Mammary epithelial cell (primary cell): ENCODE results near the gene AMACR.

Experiments
- EZH2 ChIP-seq: IDR thresholded peaks from 2 replicates; pipeline ENCODE4 v1.6.1; 2012; ENCODE audit warnings: low read length, inconsistent platforms, borderline replicate concordance
- TF ChIP-seq, protein P1 (sequence below), 2 donors: IDR thresholded peaks in 1 of 2; conservative IDR thresholded peaks in 1 of 2; 2 replicates each; pipeline ENCODE4 v1.5.1; 2011 to 2012; ENCODE audit warnings: inconsistent platforms in 2 of 2, low read length in 2 of 2, mild to moderate bottlenecking in 2 of 2, control low read depth in 1 of 2, low read depth in 1 of 2; ENCODE audit not compliant: insufficient read depth in 1 of 2; ENCODE audit errors: extremely low read depth in 1 of 2

DNA sequence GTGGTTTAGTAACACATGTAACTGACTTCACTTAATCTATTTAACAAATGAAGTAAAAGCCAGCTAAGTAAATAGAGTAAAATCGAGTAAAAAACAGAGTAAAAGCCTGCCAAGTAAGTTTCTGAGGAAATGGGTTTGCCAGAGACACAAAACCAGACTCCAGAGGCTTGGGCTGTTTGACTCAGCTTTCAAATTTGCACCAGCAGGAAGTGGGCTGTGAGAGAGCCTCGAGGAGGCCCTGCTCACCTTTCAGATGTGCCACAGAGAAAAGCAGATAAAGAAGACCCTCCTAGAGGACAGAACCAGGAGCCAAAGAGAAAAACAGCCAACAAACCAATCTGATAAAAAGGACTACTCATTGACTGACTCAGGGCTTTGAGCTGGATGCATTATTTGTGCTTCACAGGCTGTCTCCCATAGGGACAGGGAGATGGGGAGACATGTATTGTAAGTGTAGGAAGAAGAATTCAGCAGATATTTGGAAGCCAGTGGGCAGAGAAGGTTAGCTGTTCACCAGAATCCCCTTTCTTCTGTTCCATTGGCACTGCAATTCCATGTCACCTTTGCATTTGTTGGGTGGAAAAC lies 14.4 kb upstream of the AMACR start:
- TF ChIP-seq, protein P1, sequence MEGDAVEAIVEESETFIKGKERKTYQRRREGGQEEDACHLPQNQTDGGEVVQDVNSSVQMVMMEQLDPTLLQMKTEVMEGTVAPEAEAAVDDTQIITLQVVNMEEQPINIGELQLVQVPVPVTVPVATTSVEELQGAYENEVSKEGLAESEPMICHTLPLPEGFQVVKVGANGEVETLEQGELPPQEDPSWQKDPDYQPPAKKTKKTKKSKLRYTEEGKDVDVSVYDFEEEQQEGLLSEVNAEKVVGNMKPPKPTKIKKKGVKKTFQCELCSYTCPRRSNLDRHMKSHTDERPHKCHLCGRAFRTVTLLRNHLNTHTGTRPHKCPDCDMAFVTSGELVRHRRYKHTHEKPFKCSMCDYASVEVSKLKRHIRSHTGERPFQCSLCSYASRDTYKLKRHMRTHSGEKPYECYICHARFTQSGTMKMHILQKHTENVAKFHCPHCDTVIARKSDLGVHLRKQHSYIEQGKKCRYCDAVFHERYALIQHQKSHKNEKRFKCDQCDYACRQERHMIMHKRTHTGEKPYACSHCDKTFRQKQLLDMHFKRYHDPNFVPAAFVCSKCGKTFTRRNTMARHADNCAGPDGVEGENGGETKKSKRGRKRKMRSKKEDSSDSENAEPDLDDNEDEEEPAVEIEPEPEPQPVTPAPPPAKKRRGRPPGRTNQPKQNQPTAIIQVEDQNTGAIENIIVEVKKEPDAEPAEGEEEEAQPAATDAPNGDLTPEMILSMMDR (conservative IDR thresholded peaks at IDR 0.05 in 1 of 2, IDR thresholded peaks at IDR 0.05 in 1 of 2; ENCODE audit: extremely low read depth in 1 of 2, insufficient read depth in 1 of 2, low read depth in 1 of 2, low read length in 2 of 2), result no peak
- TF ChIP-seq EZH2, result no peak
